Measurements from ENCODE around the gene TOGARAM2.
"Not testable (repeated sequence)": the region's sequence is repeated elsewhere in the genome, so short reads cannot be mapped to it uniquely, and the experiment has no call there.

The TOGARAM2 gene

DNA sequence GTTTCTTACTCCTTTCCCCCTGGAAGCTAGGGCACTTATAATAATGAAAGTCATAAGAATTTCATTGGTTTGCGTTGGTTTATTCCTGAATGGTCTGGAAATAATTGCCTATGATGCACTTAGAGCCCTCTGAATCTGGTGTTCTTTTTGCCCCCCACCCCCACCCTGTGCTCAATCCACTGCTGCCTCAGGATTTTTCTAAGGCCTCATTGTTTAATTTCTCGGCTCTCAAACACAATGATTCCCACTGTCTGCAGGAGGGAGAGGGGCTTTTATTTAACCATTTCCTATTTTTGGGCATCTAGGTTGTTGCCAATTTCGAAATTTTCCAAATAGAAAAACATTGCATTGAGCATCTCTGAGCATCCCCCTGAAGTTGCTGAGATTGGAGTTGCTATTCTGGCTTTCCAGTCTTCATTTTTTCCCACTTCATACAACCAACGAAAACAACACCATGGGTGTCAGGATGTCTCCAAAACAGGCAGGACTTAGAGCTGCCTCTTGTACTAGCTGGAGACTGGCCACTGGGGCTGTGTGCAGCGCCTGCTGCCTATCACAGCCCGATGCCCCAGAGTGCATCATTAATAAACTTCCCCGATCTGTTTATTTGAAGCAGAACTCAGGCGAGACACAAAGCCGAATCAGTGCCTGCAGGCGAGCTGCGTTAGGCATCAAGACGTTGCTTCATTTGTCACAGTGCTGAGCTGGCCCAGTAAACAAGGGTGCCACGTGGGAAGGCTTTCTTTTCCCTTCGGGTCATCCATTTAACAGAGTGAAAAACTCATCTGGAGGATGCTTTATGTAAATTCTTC, 95.0 kb downstream of the TOGARAM2 start:
- no peak for DNase-seq

DNA sequence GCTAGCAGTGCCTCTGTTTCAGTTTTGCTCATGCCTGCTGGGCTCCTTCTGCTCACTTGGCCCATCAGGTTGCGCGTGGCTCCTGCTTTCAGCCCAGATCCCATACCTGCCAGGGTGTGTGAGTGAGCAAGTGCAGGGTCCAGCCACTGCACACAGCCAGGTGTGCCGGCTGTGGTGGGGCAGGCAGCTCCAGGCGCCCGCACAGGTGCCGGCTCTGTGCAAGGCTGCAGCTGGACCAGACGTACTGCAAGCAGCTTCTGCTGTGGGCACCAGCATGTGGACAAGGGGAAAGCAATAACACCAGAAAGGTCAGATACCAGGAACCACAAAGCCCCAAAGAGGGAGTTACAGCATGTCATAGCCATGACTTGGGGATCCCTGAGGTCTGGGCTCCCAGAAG, 98.8 kb downstream of the TOGARAM2 start:
- DNase-seq: no peak

DNA sequence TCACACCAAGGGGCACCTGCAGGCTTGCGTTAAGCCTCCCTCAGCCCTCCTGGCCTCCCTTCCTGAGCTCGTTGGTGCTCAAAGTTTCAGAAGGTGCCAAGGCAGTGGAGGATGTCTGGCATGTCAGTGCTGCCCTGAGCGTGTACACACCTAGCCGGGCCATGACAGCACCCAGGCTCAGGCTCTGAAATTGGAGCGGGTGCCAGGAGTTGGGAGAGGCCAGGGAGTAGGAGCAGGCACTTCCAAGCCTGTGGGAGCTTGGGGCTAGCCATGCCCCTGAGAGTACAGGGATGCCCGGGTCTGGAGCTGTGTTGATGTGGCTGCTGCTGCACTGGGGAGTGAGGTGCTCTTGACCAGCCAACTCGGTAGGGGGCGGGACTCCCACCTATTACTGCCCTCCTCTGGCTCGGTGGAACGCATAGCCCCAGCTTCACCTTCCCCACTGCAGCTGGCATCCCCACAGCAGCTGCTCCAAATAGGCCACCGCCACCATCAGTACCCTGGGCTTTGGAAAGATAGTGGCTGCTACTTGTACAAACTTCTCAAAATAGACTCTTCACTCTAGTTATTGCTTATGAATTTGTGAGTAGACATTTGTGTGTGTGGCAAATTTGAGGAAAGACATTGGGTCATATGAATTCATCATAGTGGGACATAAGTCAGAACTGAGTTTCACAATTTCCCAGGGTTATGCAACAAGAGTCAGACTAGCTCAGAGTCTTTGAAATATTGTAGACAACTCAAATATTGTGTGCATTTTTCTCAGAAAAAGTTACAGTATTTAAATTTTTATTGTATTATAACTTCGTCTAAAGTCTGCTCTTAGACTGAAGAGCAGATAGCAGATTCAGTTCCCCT, 100.0 kb downstream of the TOGARAM2 start:
- DNase-seq: peak; percentile 62 to 78

DNA sequence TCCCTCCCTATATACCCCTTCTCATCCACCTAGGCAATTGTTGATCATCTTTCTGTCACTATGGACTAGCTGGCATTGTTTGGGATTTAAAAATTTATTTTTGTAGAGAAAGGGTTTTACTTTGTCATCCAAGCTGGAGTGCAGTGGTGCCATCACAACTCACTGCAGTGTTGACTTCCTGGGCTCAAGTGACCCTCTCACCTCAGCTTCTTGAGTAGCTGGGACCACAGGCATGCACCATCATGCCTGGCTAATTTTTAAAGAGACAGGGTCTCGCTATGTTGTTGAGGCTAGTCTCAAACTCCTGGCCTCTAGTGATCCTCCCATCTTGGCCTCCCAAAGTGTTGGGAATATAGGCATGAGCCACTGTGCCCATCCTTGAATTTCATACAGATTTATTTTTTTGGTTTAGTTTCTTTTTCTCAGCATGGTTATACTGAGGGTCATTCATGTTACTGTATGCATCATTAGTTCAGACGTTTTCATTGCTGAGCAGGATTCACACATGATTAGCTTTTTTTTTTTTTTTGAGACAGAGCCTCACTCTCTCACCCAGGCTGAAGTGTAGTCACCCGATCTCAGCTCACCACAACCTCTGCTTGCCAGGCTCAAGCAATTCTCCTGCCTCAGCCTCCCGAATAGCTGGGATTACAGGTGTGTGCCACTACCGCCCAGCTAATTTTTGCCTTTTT, 101.9 kb downstream of the TOGARAM2 start:
- no peak for DNase-seq

DNA sequence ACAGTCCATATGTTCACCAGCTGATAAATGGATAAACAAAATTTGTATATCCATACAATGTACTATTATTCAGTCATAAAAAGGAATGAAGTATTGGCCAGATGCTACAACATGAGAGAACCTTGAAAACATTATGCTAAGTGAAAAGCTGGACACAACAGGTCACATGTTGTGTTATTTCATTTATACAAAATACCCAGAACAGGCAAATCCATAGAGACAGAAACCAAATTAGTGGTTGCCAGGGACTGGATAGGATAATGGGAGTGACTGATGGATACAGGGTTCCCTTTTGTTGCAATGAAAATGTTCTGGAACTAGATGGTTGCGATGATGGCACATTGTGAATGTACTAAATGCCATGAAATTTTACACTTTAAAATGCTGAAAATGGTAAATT, 103.5 kb downstream of the TOGARAM2 start:
- no peak for DNase-seq

DNA sequence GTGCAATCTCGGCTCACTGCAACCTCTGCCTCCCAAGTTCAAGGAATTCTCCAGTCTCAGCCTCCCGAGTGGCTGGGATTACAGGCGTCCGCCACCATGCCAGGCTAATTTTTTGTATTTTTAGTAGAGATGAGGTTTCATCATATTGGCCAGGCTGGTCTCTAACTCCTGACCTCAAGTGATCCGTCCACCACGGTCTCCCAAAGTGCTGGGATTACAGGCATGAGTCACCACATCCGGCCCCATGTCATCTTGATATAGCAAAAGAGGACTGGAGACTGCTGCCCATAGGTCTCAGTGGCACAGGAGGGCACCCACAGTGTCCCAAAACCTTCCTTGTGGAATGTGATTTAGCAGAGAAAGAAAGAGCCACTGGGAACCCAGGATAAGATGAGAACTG, 109.2 kb downstream of the TOGARAM2 start:
- not testable (repeated sequence) for DNase-seq

DNA sequence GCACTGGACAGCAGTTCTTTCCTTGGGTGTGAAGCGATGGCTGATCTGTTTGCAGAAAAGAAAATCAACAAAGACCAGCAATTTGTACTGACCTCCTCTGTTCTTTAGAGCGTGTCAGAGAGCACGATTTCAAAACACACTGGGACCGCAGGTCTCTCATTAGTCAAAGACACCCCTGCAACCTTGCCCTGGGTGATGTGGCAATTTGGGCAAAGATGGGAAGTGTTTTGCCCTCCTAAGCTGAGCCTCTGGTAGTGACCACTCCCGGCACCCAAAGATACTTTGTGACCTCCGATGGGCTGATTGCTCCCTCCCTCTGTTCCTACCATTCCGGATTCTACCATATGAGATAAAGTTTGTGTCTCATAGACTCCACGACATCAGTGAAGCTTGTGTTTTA, 115.9 kb downstream of the TOGARAM2 start:
- DNase-seq: no peak

DNA sequence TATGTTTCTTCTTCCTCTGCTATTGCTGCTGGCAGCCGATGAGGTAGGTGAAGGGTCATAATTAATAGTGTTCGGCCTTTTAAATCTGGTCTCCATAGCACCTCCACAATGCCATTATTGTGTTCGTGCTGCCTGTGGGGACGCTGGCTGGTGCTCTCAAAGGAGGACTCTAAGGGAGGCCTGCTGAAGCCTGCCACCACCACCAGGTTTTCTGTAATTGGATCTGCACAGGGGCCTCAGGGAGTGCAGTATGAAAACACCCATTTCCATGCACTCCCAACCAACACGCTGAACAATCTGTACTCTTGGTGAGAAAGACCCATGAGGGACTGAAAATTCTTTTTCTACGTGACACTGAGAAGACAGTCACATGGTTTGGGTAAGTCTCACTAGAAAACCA, 116.5 kb downstream of the TOGARAM2 start:
- no peak for DNase-seq

DNA sequence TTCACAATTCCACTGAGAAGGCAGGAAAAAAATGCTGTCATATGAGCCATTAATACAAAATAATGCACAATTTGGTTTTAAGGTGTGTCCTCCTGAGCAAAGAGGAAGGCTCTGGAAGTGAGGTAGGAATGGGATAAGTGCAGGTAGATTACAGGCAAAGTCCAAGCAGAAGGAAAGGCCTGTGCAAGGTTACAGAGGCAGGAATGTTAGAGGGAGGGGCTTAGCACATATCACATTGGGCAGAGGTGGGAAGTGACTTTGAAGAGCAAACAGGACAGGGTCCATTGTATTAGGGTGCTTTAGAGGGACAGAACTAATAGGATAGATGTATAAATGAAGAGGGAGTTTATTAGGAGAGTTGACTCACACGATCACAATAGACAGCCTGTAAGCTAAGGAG, 119.5 kb downstream of the TOGARAM2 start:
- DNase-seq: no peak
